Measurements from ENCODE around the gene UBR4. TPM values are rescaled to one million over a fixed set of nuclear protein-coding genes. Genes with fewer than 3 reads are reported as not detected.

UBR4 gene
- total RNA-seq, 1 donor from 2014 or later, result 66.1 TPM

DNA sequence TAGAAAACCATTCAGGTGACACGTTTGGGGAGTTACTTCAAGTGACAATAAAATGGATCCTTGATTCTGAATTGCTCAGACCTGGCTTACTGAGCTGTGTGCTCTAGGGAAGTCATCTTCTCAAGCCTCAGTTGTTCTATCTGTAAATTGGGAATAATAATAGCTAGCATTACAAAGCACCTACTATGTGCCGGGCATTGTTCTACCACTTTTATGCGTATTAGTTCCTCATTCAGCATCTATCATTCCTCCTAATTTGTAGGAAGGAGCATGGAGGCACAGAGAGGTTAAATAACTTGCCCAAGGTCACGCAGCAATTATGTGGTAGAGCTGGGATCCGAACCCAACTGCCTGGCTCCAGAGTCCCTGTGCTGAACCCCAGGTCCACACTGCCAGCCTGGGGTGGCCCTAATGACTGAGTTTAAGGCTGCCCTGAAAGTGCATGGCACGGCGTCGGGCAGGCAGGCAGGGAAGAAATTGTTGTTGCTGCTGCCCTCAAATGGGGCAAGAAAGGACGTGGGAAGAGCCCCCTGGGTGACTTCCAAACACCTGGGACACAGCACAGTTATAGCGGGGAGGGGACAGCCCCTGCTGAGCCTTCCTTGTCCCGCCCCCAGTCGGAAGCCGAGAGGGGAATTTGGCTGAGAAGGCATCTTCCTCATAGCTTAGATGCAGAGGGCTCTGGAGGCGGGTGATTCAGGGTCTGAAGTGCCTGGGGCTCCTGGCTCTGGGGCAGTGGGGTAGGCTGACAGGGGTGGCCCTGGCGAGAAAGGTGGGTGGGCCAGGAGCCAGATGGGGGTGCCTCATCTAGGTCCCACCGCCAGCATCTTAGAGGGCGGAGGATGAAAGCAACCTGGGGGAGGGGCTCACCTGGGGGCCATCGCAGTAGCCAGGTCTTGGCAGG lies 167.1 kb downstream of the UBR4 start:
- H3K36me3 ChIP-seq (ENCODE audit: control insufficient read depth, insufficient read depth, low read length), result no peaks in the 10 kb centered on the region
- TF ChIP-seq, protein P1, sequence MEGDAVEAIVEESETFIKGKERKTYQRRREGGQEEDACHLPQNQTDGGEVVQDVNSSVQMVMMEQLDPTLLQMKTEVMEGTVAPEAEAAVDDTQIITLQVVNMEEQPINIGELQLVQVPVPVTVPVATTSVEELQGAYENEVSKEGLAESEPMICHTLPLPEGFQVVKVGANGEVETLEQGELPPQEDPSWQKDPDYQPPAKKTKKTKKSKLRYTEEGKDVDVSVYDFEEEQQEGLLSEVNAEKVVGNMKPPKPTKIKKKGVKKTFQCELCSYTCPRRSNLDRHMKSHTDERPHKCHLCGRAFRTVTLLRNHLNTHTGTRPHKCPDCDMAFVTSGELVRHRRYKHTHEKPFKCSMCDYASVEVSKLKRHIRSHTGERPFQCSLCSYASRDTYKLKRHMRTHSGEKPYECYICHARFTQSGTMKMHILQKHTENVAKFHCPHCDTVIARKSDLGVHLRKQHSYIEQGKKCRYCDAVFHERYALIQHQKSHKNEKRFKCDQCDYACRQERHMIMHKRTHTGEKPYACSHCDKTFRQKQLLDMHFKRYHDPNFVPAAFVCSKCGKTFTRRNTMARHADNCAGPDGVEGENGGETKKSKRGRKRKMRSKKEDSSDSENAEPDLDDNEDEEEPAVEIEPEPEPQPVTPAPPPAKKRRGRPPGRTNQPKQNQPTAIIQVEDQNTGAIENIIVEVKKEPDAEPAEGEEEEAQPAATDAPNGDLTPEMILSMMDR (IDR thresholded peaks at IDR 0.05; ENCODE audit: insufficient read depth, low read length, severe bottlenecking), result no peak
- H3K4me3 ChIP-seq (ENCODE audit: low read depth, low read length), result no peak overlapping the region
- FAIRE-seq, result no peak
- no peak for DNase-seq (ENCODE audit: low read depth)
- H3K27me3 ChIP-seq (ENCODE audit: control insufficient read depth, insufficient read depth, low read length), result no peaks in the 10 kb centered on the region

DNA sequence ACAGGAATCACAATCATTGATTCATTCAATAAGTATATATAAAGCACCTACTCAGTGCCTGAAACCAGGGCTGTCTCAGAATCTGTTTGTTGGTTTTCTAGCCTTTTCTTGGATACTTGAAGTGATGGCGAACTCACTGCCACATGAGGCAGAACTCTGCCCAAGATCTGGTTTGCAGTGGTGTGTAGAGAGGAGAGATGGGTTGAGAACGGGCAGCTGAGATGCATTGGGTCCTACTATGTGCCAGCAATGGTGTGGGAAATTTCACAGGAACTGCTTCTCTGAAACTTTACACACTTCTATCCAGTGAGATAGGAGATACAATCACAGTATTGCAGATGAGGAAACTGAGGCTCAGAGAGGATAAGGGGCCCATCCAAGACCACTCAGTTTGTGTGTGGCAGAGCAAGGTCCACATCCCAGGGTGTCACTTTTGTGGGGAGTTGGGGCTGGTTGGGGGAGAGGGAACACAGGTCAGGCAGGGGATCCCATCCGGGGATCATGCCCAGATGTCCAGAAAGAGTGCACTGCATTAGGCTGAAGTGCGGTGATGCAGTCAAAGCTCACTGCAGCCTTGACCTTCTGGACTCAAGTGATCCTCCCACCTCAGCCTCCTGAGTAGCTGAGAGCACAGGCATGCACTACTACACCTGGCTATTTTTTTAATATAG lies 169.9 kb downstream of the UBR4 start:
- FAIRE-seq, result no peak
- DNase-seq (ENCODE audit: low read depth), result no peak
- Histone ChIP-seq H3K36me3 (ENCODE audit: control insufficient read depth, insufficient read depth, low read length) (no peaks in the 10 kb centered on the region), H3K27me3 (ENCODE audit: control insufficient read depth, insufficient read depth, low read length) (no peaks in the 10 kb centered on the region), H3K4me3 (ENCODE audit: low read depth, low read length) (no peak overlapping the region)
- TF ChIP-seq, protein P1 (IDR thresholded peaks at IDR 0.05; ENCODE audit: insufficient read depth, low read length, severe bottlenecking), result no peak

DNA sequence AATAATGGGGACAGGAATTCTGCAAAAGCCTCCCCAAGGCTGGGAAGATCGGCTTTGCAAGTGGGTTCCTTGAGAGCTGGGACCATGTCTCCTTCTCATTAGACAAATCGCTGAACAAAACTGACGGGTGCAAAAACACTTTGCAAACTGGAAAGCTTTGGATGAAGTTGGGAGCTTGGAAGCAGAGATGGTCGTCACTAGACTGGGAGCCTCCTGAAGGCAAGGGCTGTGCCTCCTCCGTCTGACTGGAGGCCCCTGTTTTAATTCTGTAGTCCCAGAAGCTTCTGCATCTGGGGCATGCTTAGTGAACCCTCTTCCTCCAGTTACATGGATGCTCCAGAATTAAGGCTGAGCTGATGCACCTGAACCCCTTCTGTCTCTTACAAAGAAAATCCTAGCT lies 171.3 kb downstream of the UBR4 start:
- no peak for FAIRE-seq
- TF ChIP-seq, protein P1 (IDR thresholded peaks at IDR 0.05; ENCODE audit: insufficient read depth, low read length, severe bottlenecking), result no peak
- no peak for DNase-seq (ENCODE audit: low read depth)
- Histone ChIP-seq H3K36me3 (ENCODE audit: control insufficient read depth, insufficient read depth, low read length) (no peaks in the 10 kb centered on the region), H3K4me3 (ENCODE audit: low read depth, low read length) (no peak overlapping the region), H3K27me3 (ENCODE audit: control insufficient read depth, insufficient read depth, low read length) (no peaks in the 10 kb centered on the region)

DNA sequence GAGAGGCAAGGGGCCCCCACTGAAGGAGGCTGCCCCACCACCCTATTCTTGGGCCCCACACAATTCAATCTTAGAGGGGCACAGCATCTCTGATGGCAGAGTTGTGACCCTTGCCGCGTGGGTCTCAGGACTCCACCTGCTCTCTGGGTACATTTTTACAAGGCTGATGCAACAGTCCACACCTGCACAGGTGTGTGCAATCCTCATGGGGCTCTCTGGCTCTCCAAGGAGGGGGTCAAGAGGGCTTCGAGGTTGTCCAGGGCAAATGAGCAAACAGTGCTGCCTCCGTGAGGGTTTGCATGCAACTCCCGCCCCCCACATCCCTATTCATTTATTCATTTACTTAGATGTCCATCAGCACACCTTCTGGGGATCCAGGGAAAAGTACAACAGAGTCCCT lies 172.0 kb downstream of the UBR4 start:
- no peaks in the 10 kb centered on the region for H3K27me3 ChIP-seq (ENCODE audit: control insufficient read depth, insufficient read depth, low read length)
- H3K36me3 ChIP-seq (ENCODE audit: control insufficient read depth, insufficient read depth, low read length), result no peaks in the 10 kb centered on the region
- H3K4me3 ChIP-seq (ENCODE audit: low read depth, low read length), result no peak overlapping the region
- DNase-seq (ENCODE audit: low read depth) (no peak), FAIRE-seq (no peak)
- TF ChIP-seq, protein P1 (IDR thresholded peaks at IDR 0.05; ENCODE audit: insufficient read depth, low read length, severe bottlenecking), result no peak

DNA sequence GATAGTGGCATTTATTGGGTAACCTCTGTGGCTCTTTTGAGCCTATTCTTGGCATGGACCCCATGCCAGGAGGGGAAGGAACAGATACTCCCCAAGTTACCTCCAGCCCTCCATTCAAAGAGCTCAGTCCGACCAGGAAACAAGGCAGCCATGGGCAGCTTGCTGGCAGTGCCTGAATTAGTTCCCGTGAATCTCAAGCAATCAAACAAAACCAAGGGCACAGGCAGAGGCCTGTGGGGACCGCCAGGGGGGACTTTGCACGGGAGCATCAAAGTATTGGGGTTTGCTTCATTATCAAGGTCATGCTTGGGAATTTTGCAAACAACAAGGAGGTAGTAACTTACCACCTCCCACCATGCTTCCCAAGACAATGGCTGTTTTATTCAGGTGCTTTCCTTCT lies 172.4 kb downstream of the UBR4 start:
- DNase-seq (ENCODE audit: low read depth) (no peak), FAIRE-seq (peak; percentile 13)
- Histone ChIP-seq H3K4me3 (ENCODE audit: low read depth, low read length) (no peak overlapping the region), H3K27me3 (ENCODE audit: control insufficient read depth, insufficient read depth, low read length) (no peaks in the 10 kb centered on the region), H3K36me3 (ENCODE audit: control insufficient read depth, insufficient read depth, low read length) (no peaks in the 10 kb centered on the region)
- TF ChIP-seq, protein P1 (IDR thresholded peaks at IDR 0.05; ENCODE audit: insufficient read depth, low read length, severe bottlenecking), result no peak
